ENCODE data around the gene SLC12A5.
A peak's percentile ranks its signal among the peaks of the same experiment; 100 is the strongest.

SLC12A5 gene

GRCh38 chr20:45998761-45999160, 30.3 kb upstream of the SLC12A5 start:
- TF ChIP-seq JUND (IDR thresholded peaks at IDR 0.05; ENCODE audit: low read depth): no peak
- DNase-seq (ENCODE audit: low read depth in 1 of 2, low spot score in 1 of 2): no peak

GRCh38 chr20:45999557-46000261, 29.3 kb upstream of the SLC12A5 start:
- in situ Hi-C loops (cut with HindIII; ENCODE audit: low pct_unique_long_range_greater_than_20kb, low sequenced_read_pairs): no loop called here
- no peak for TF ChIP-seq JUND (IDR thresholded peaks at IDR 0.05; ENCODE audit: low read depth)
- no peak for DNase-seq (ENCODE audit: low read depth in 1 of 2, low spot score in 1 of 2)

More at GRCh38 chr20:45998761-45999160, 30.3 kb upstream of the SLC12A5 start:
- in situ Hi-C loops (cut with HindIII; ENCODE audit: low pct_unique_long_range_greater_than_20kb, low sequenced_read_pairs): no loop called here

GRCh38 chr20:46000262-46000996, 28.6 kb upstream of the SLC12A5 start:
- TF ChIP-seq JUND (IDR thresholded peaks at IDR 0.05; ENCODE audit: low read depth): no peak
- in situ Hi-C loops (cut with HindIII; ENCODE audit: low pct_unique_long_range_greater_than_20kb, low sequenced_read_pairs): no loop called here

GRCh38 chr20:46001498-46001897, 27.5 kb upstream of the SLC12A5 start:
- DNase-seq (ENCODE audit: low read depth in 1 of 2, low spot score in 1 of 2): no peak
- TF ChIP-seq JUND (IDR thresholded peaks at IDR 0.05; ENCODE audit: low read depth): no peak
- in situ Hi-C loops (cut with HindIII; ENCODE audit: low pct_unique_long_range_greater_than_20kb, low sequenced_read_pairs): no loop called here

More at GRCh38 chr20:46000262-46000996, 28.6 kb upstream of the SLC12A5 start:
- no peak for DNase-seq (ENCODE audit: low read depth in 1 of 2, low spot score in 1 of 2)

DNA sequence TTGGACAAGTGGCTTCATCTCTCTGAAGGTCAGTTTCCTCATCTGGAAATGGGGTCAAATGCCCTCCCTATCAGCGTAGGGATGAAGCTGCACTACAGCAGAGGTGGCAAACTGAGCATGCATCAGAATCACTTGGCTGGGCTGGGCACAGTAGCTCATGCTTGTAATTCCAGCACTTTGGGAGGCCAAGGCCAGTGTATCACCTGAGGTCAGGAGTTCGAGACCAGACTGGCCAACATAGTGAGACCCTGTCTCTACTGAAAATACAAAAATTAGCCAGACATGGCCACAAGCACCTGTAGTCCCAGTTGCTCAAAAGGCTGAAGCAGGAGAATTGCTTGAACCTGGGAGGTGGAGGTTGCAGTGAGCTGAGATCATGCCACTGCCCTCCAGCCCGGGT, 27.0 kb upstream of the SLC12A5 start:
- in situ Hi-C loops (cut with HindIII; ENCODE audit: low pct_unique_long_range_greater_than_20kb, low sequenced_read_pairs): no loop called here

DNA sequence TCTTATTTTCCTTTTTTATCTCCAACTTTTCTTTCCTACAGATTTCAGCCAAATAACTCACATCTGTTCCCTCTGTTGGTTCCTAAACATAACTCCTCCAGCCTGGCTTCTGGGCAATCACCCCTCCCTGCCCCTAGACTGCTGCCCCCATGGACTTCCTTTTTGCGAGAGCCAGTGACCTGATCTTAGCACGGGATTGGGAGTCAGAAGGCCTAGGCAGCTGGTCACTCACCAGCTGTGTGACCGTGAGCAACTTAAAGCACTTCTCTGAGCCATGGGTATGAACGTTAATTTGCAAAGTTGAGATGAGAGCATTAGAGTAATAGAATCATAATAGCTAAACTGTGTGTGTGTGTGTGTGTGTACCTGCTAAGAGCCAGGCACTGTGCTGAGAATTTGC, 24.8 kb upstream of the SLC12A5 start:
- no peak for DNase-seq (ENCODE audit: low read depth in 1 of 2, low spot score in 1 of 2)
- in situ Hi-C loops (cut with HindIII; ENCODE audit: low pct_unique_long_range_greater_than_20kb, low sequenced_read_pairs): no loop called here
- no peak for TF ChIP-seq JUND (IDR thresholded peaks at IDR 0.05; ENCODE audit: low read depth)

More for the DNA sequence above, 27.0 kb upstream of the SLC12A5 start:
- no peak for DNase-seq (ENCODE audit: low read depth in 1 of 2, low spot score in 1 of 2)
- no peak for TF ChIP-seq JUND (IDR thresholded peaks at IDR 0.05; ENCODE audit: low read depth)

DNA sequence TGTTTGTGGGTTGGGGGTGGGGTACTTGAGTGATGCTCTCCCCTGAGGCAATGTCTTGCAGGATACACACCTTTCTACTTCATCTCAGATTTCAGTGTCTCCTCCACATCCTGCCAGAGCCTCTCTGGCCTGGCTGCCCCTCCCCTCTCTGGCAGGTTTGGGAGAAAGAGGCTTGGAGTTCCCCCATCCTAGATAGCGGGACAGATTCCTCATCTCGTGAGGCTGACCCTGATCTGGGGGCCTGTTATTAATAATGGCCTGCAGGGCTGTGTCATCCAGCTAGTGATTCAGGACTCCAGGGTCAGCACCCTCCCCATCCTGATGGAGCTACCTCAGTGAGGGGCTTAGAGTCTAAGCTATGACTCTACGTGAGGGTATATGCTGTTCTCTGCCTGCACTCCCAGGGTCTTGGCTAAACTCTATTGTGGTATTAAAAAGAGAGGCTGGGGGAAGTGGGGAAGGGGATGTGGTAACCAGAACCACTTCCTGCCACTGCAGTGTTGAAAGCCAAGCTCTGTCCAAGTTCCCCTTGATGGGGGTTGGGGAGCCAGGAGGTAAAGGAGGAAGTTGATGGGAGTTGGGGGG, 24.0 kb upstream of the SLC12A5 start:
- no peak for TF ChIP-seq JUND (IDR thresholded peaks at IDR 0.05; ENCODE audit: low read depth)
- in situ Hi-C loops (cut with HindIII; ENCODE audit: low pct_unique_long_range_greater_than_20kb, low sequenced_read_pairs): no loop called here
- DNase-seq (ENCODE audit: low read depth in 1 of 2, low spot score in 1 of 2): peak in 1 of 2 experiments; percentile 69

DNA sequence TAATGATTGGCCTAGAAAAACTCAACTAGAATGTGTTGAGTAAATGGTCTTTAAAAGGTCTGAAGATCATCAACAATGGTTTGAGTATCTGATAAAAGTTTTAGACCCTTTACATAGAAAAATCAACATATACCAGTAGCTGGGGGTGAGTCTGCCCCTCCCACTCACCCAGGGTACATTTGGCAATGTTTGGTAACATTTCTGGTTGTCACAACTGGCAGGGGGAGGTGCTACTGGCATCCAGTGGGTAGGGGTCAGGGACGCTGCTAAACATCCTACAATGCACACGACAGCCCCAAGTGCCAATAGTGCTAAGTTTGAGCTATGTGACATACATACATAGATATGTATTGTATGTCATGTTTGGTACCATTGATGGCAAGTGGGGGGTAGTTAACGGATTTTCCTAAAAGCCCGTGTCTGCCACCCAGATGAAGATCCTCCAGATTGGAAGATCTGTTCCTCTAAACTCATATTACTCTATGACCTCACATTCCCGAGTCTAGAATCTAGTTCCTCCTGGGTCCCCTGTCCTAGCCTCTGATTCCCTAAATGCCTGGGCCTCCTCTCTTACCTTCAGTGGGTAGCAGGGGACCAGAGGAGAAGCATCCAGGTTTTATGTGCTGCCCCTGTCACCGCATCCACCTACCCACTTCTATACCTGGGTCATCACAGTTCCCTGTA, 22.9 kb upstream of the SLC12A5 start:
- DNase-seq (ENCODE audit: low read depth in 1 of 2, low spot score in 1 of 2): no peak
- no peak for TF ChIP-seq JUND (IDR thresholded peaks at IDR 0.05; ENCODE audit: low read depth)
- in situ Hi-C loops (cut with HindIII; ENCODE audit: low pct_unique_long_range_greater_than_20kb, low sequenced_read_pairs): no loop called here

DNA sequence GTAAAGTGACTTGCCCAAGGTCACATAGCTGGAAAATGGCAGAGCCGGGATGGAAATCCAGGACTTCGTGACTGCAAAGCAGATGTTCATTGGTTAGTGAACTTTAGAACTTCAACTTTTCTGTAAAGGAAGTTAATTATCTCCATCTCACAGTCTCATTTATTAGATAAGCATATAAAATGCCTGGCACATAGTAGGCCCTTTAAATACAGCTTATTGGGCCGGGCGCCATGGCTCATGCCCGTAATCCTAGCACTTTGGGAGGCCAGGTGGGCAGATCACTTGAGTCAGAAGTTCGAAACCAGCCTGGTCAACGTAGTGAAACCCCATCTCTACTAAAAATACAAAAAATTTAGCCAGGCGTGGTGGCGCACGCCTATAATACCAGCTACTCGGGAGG, 22.1 kb upstream of the SLC12A5 start:
- no peak for TF ChIP-seq JUND (IDR thresholded peaks at IDR 0.05; ENCODE audit: low read depth)
- no peak for DNase-seq (ENCODE audit: low read depth in 1 of 2, low spot score in 1 of 2)
- in situ Hi-C loops (cut with HindIII; ENCODE audit: low pct_unique_long_range_greater_than_20kb, low sequenced_read_pairs): no loop called here

DNA sequence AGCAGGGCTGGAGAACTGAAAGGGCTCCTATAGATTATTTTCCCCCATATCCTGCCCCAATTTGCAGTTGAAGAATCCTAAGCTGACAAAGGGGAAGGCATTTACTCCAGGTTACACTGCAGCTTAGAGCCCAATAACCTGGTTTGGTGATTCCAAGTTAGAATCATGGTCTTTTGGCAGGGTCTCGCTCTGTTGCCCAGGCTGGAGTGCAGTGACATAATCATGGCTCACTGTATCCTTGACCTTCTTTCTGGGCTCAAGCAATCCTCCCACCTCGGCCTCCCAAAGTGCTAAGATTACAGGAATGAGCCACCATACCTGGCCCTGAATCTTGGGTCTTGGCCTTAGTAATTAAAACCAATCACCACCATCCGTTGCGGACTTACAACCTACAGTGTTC, 21.3 kb upstream of the SLC12A5 start:
- in situ Hi-C loops (cut with HindIII; ENCODE audit: low pct_unique_long_range_greater_than_20kb, low sequenced_read_pairs): no loop called here
- no peak for DNase-seq (ENCODE audit: low read depth in 1 of 2, low spot score in 1 of 2)

GRCh38 chr20:46009816-46010215, 19.2 kb upstream of the SLC12A5 start:
- TF ChIP-seq JUND (IDR thresholded peaks at IDR 0.05; ENCODE audit: low read depth): no peak
- in situ Hi-C loops (cut with HindIII; ENCODE audit: low pct_unique_long_range_greater_than_20kb, low sequenced_read_pairs): no loop called here

More for the DNA sequence above, 21.3 kb upstream of the SLC12A5 start:
- TF ChIP-seq JUND (IDR thresholded peaks at IDR 0.05; ENCODE audit: low read depth): no peak

GRCh38 chr20:46010491-46011391, 18.3 kb upstream of the SLC12A5 start:
- DNase-seq (ENCODE audit: low read depth in 1 of 2, low spot score in 1 of 2): no peak
- TF ChIP-seq JUND (IDR thresholded peaks at IDR 0.05; ENCODE audit: low read depth): no peak
- in situ Hi-C loops (cut with HindIII; ENCODE audit: low pct_unique_long_range_greater_than_20kb, low sequenced_read_pairs): no loop called here

More at GRCh38 chr20:46009816-46010215, 19.2 kb upstream of the SLC12A5 start:
- no peak for DNase-seq (ENCODE audit: low read depth in 1 of 2, low spot score in 1 of 2)

All from T47D (cell line).